Measurements from ENCODE around the gene NPAS4. TPM values are rescaled to one million over a fixed set of nuclear protein-coding genes. Genes with fewer than 3 reads are reported as not detected.

NPAS4 gene
- total RNA-seq, 1 donor from 2014 or later, result not detected

DNA sequence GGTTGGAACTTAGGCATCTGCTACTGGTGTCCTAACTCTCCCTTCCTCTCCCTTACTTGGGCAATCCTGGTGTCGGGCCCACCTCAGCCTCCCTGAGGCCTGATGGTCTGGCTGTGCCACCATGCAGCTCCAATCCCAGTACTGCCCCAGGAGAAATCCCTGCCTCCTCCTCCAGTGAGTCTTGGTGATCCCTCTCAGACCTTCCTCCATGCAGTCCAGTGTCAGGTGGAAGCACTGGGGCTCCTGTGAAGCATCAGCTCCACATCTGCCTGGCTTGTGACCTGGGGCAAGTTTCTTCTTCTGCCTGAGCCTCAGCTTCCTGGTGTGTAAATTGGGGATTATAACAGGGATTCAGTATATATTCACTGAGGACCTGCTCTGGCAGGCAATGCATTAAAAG lies 44.1 kb downstream of the NPAS4 start:
- H3K27me3 ChIP-seq, result no peaks in the 10 kb centered on the region
- no peak overlapping the region for H3K4me3 ChIP-seq

GRCh38 chr11:66465373-66466224 lies 44.8 kb downstream of the NPAS4 start:
- intact Hi-C loops (cut with DNase I), result no loop called here
- ATAC-seq, result no peak
- no peaks in the 10 kb centered on the region for H3K36me3 ChIP-seq
- H3K27ac ChIP-seq, result no peak overlapping the region
- peak overlapping the region; percentile 57 for H3K4me3 ChIP-seq
- no peaks in the 10 kb centered on the region for H3K27me3 ChIP-seq
- TF ChIP-seq CTCF (IDR thresholded peaks at IDR 0.05), result no peak
- H3K9me3 ChIP-seq, result no peaks in the 10 kb centered on the region
- DNase-seq, result no peak
- peaks cover 10% of the 10 kb centered on the region for H3K4me1 ChIP-seq

More for the DNA sequence above, 44.1 kb downstream of the NPAS4 start:
- no peak for DNase-seq
- H3K9me3 ChIP-seq, result no peaks in the 10 kb centered on the region
- H3K4me1 ChIP-seq, result peaks cover 10% of the 10 kb centered on the region
- no peaks in the 10 kb centered on the region for H3K36me3 ChIP-seq
- intact Hi-C loops (cut with DNase I), result no loop called here
- ATAC-seq, result no peak
- TF ChIP-seq CTCF (IDR thresholded peaks at IDR 0.05), result no peak
- H3K27ac ChIP-seq, result no peak overlapping the region

DNA sequence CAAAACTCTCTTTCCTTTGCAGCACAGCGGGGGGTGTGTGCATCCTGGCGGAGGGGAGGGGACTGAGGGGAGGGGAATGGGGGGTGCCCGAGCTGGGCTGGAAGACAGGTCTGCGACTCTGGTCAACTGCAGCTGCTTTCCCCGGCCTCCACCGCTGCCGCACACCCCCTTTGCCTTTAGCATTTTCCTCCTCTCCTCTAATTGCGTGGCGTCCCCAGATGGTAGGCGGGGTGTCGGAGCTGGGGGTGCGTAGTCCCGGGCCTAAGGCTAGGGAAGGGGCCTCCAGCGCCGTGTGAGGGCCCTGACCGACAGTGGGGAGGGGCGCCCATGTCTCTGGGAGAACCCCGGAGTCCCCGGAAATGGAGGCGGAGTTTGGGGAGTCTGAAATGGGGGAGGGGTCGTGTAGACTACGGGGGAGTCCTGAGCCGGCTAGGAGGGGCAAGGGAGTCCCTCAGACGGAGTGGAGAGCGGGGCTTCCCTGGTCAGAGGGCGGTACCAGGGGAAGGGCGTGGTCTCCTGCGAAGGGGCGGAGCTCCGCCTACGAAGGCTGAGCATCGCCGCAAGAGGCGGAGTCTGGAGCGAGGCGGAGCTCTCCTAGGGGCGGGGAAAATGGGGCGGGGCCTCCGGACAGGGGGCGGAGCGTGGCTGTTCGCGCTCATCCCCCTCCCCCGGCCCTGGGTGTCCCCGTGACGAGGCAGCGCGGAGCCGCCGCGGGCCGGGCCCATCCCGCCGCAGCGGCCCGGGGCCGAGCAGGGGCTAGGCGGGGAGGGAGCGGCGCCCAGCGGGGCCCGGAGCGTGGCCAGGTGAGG lies 45.6 kb downstream of the NPAS4 start, which contains the start of gene PELI3:
Gene PELI3, plus strand, starts transcription at position 681 of the 809 bp plus-strand sequence. CDS start 1,224 bp downstream, outside the sequence.
- Histone ChIP-seq H3K9me3 (no peaks in the 10 kb centered on the region), H3K27ac (peak within 1 kb of the TSS; percentile 66), H3K27me3 (no peaks in the 10 kb centered on the region), H3K4me3 (peak within 1 kb of the TSS; percentile 57), H3K36me3 (no peaks in the 10 kb centered on the region), H3K4me1 (peaks cover 10% of the 10 kb centered on the region)
- intact Hi-C loops (cut with DNase I), result no loop called here
- DNase-seq (peak; percentile 96), ATAC-seq (peak; percentile 98)
- TF ChIP-seq CTCF (IDR thresholded peaks at IDR 0.05), result no peak

DNA sequence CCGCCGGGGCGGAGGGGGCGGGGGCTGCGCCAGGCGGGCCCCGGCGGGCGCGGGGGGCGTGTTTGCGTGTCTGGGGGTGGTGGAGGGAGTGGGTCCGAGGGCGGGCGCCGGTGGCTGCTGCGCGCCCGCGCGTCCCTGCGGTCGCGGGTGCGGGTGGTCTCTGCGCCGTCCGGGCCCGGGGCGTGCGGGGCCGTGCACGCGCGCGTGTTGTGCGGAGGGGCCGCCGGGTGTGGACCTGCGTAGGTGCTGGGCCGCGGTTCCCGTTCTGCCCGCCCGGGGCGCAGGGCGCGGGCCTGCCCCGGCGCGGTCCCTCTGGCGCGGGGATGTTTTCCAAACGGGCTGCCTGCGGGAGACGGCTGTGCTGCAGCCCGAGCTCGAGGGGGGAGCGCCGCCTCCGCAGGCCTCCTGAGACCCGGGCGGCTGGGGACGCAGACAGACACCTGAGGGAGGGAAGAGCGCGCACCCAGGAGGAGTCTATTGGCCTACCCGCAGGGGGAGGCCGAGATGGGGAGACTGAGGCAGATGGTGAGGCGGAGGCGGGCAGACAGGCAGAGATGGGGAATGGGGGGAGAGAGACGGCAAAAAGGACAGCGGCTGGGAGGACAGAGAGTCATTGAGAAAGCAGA lies 46.3 kb downstream of the NPAS4 start:
- H3K36me3 ChIP-seq, result peaks cover under 1% of the 10 kb centered on the region
- peaks cover 10% of the 10 kb centered on the region for H3K4me1 ChIP-seq
- H3K4me3 ChIP-seq, result peak overlapping the region; percentile 57
- no peak for DNase-seq
- H3K27ac ChIP-seq, result peak overlapping the region; percentile 6
- intact Hi-C loops (cut with DNase I), result no loop called here
- peak; percentile 43 for ATAC-seq
- peak; percentile 37 for TF ChIP-seq CTCF (IDR thresholded peaks at IDR 0.05)
- no peaks in the 10 kb centered on the region for H3K27me3 ChIP-seq
- H3K9me3 ChIP-seq, result no peaks in the 10 kb centered on the region

GRCh38 chr11:66467756-66468155 lies 46.9 kb downstream of the NPAS4 start:
- H3K36me3 ChIP-seq, result peaks cover 7% of the 10 kb centered on the region
- no peaks in the 10 kb centered on the region for H3K27me3 ChIP-seq
- ATAC-seq (peak; percentile 64), DNase-seq (no peak)
- peak overlapping the region; percentile 57 for H3K4me3 ChIP-seq
- intact Hi-C loops (cut with DNase I), result no loop called here
- no peak overlapping the region for H3K27ac ChIP-seq
- H3K9me3 ChIP-seq, result no peaks in the 10 kb centered on the region
- no peak for TF ChIP-seq CTCF (IDR thresholded peaks at IDR 0.05)
- H3K4me1 ChIP-seq, result peaks cover 10% of the 10 kb centered on the region
